Prostate gland (tissue), 2 donors: ENCODE data around the gene ACTMAP.

ENCODE experiments used
- CTCF ChIP-seq, 4 experiments: fragments of 200-600 bp in 2 of 4; fragments of 450-650 bp in 2 of 4; sonication (generic) in 2 of 4; IDR thresholded peaks; 1 replicate in 3 of 4; 2 replicates in 1 of 4; pipeline ENCODE4 v1.5.1; 2016 to 2019; ENCODE audit warnings: antibody characterized with exemption in 4 of 4, mild to moderate bottlenecking in 2 of 4, moderate library complexity in 2 of 4
- POLR2A ChIP-seq: fragments of 450-650 bp; IDR thresholded peaks from one replicate; pipeline ENCODE4 v1.6.1; 2016; ENCODE audit warnings: antibody characterized with exemption, mild to moderate bottlenecking
- POLR2AphosphoS5 ChIP-seq: sonication (generic); formaldehyde crosslinking; IDR thresholded peaks from one replicate; pipeline ENCODE4 v1.6.1; 2017; ENCODE audit warnings: antibody characterized with exemption

GRCh38 chr19:40755248-40755624 is 5.0 kb upstream of the ACTMAP start:
- TF ChIP-seq POLR2A (no peak), CTCF (IDR thresholded peaks at IDR 0.05) (no peak), POLR2AphosphoS5 (no peak)
